ENCODE data around the gene MPPED2.

Gene MPPED2

GRCh38 chr11:30462421-30462820, 123.7 kb downstream of the MPPED2 start:
- Histone ChIP-seq H3K9me3 (replicated peaks; ENCODE audit: insufficient read depth, low read length) (no peaks in the 10 kb centered on the region), H3F3A (ENCODE audit: insufficient read depth, low read length) (no peaks in the 10 kb centered on the region), H3K36me3 (replicated peaks; ENCODE audit: insufficient read depth, low read length) (no peaks in the 10 kb centered on the region), H3K9ac (ENCODE audit: low read length) (no peak overlapping the region), H2AFZ (ENCODE audit: low read length) (no peak overlapping the region), H3K4me1 (ENCODE audit: low read length) (no peaks in the 10 kb centered on the region), H3K4me3 (ENCODE audit: low read length) (no peak overlapping the region), H3K4me2 (ENCODE audit: low read depth, low read length) (no peak overlapping the region), H3K27me3 (replicated peaks; ENCODE audit: insufficient read depth, low read length) (no peaks in the 10 kb centered on the region), H3K9me2 (replicated peaks; ENCODE audit: insufficient read depth, low read length) (no peaks in the 10 kb centered on the region), H3K79me2 (ENCODE audit: low read length) (no peaks in the 10 kb centered on the region), H3K27ac (ENCODE audit: low read length) (no peak overlapping the region), H4K20me1 (ENCODE audit: insufficient read depth, low read length) (no peaks in the 10 kb centered on the region)
- TF ChIP-seq, protein P1, sequence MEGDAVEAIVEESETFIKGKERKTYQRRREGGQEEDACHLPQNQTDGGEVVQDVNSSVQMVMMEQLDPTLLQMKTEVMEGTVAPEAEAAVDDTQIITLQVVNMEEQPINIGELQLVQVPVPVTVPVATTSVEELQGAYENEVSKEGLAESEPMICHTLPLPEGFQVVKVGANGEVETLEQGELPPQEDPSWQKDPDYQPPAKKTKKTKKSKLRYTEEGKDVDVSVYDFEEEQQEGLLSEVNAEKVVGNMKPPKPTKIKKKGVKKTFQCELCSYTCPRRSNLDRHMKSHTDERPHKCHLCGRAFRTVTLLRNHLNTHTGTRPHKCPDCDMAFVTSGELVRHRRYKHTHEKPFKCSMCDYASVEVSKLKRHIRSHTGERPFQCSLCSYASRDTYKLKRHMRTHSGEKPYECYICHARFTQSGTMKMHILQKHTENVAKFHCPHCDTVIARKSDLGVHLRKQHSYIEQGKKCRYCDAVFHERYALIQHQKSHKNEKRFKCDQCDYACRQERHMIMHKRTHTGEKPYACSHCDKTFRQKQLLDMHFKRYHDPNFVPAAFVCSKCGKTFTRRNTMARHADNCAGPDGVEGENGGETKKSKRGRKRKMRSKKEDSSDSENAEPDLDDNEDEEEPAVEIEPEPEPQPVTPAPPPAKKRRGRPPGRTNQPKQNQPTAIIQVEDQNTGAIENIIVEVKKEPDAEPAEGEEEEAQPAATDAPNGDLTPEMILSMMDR (IDR thresholded peaks at IDR 0.05; ENCODE audit: low read length), result no peak
- TF ChIP-seq EZH2phosphoT487 (IDR thresholded peaks at IDR 0.05; ENCODE audit: low read length) (no peak), EZH2 (optimal IDR thresholded peaks at IDR 0.05; ENCODE audit: low read depth, low read length) (no peak)
- DNase-seq, result no peak

- TF ChIP-seq, protein P1 (IDR thresholded peaks at IDR 0.05; ENCODE audit: low read length), result no peak
- TF ChIP-seq EZH2 (optimal IDR thresholded peaks at IDR 0.05; ENCODE audit: low read depth, low read length) (no peak), EZH2phosphoT487 (IDR thresholded peaks at IDR 0.05; ENCODE audit: low read length) (no peak)
- H3K27me3 ChIP-seq (replicated peaks; ENCODE audit: insufficient read depth, low read length), result no peaks in the 10 kb centered on the region
- no peaks in the 10 kb centered on the region for H3K9me3 ChIP-seq (replicated peaks; ENCODE audit: insufficient read depth, low read length)
- H3K4me2 ChIP-seq (ENCODE audit: low read depth, low read length), result no peak overlapping the region
- no peak overlapping the region for H3K9ac ChIP-seq (ENCODE audit: low read length)
- no peaks in the 10 kb centered on the region for H3K36me3 ChIP-seq (replicated peaks; ENCODE audit: insufficient read depth, low read length)
- H2AFZ ChIP-seq (ENCODE audit: low read length), result no peak overlapping the region
- no peaks in the 10 kb centered on the region for H3K79me2 ChIP-seq (ENCODE audit: low read length)
- no peaks in the 10 kb centered on the region for H4K20me1 ChIP-seq (ENCODE audit: insufficient read depth, low read length)
- H3K4me3 ChIP-seq (ENCODE audit: low read length), result no peak overlapping the region
- DNase-seq, result no peak
- no peaks in the 10 kb centered on the region for H3F3A ChIP-seq (ENCODE audit: insufficient read depth, low read length)
- H3K4me1 ChIP-seq (ENCODE audit: low read length), result no peaks in the 10 kb centered on the region
- no peak overlapping the region for H3K27ac ChIP-seq (ENCODE audit: low read length)
- H3K9me2 ChIP-seq (replicated peaks; ENCODE audit: insufficient read depth, low read length), result no peaks in the 10 kb centered on the region
Observed at GRCh38 chr11:30459821-30460220, 126.3 kb downstream of the MPPED2 start.

DNA sequence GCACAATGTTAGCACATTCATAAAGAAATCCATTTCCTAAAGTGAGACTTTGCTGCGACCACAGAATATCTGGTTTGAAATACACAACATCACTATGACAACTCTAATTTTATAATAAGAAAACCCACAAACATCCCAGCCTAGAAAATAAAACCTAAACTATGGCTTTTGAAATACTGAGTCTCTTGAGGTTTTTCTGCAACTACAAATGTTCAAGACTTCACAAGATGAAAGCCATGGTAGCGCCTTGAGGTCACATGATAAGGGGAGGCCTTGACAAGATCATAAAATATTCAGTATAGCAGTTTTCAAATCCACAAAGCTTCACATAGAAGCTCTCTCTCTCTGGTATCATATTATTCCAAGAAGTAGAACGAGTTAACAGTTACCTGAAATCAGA, 126.8 kb downstream of the MPPED2 start:
- H3K27me3 ChIP-seq (replicated peaks; ENCODE audit: insufficient read depth, low read length), result no peaks in the 10 kb centered on the region
- no peaks in the 10 kb centered on the region for H3K4me1 ChIP-seq (ENCODE audit: low read length)
- TF ChIP-seq, protein P1 (IDR thresholded peaks at IDR 0.05; ENCODE audit: low read length), result no peak
- TF ChIP-seq EZH2phosphoT487 (IDR thresholded peaks at IDR 0.05; ENCODE audit: low read length), result no peak
- no peak for TF ChIP-seq EZH2 (optimal IDR thresholded peaks at IDR 0.05; ENCODE audit: low read depth, low read length)
- no peak overlapping the region for H3K9ac ChIP-seq (ENCODE audit: low read length)
- no peak overlapping the region for H3K4me3 ChIP-seq (ENCODE audit: low read length)
- no peak overlapping the region for H2AFZ ChIP-seq (ENCODE audit: low read length)
- H3K79me2 ChIP-seq (ENCODE audit: low read length), result no peaks in the 10 kb centered on the region
- no peaks in the 10 kb centered on the region for H3F3A ChIP-seq (ENCODE audit: insufficient read depth, low read length)
- no peaks in the 10 kb centered on the region for H3K36me3 ChIP-seq (replicated peaks; ENCODE audit: insufficient read depth, low read length)
- DNase-seq, result no peak
- no peaks in the 10 kb centered on the region for H3K9me3 ChIP-seq (replicated peaks; ENCODE audit: insufficient read depth, low read length)
- H4K20me1 ChIP-seq (ENCODE audit: insufficient read depth, low read length), result no peaks in the 10 kb centered on the region
- H3K4me2 ChIP-seq (ENCODE audit: low read depth, low read length), result no peak overlapping the region
- no peak overlapping the region for H3K27ac ChIP-seq (ENCODE audit: low read length)
- H3K9me2 ChIP-seq (replicated peaks; ENCODE audit: insufficient read depth, low read length), result no peaks in the 10 kb centered on the region
